Left colon (tissue), 2 donors: ENCODE results near the gene UTP18. TPM values are rescaled to one million over a fixed set of nuclear protein-coding genes. Genes with fewer than 3 reads are reported as not detected.
"Not testable (repeated sequence)": the region's sequence is repeated elsewhere in the genome, so short reads cannot be mapped to it uniquely, and the experiment has no call there.

ENCODE experiments used
- ATAC-seq: fragments of 200-7000 bp; cut with Tn5 transposase; one replicate; pipeline ENCODE4 v1.9.1; 2020; ENCODE audit warnings: mild to moderate bottlenecking, moderate library complexity
- DNase-seq, 2 donors: peaks; one replicate each; pipeline ENCODE4 v3.0.0-alpha.2; 2020
- intact Hi-C, 2 donors: fragments of 100-400 bp; cut with DNase I in 1 of 2; cut with micrococcal nuclease in 1 of 2; formaldehyde crosslinking; loops; one replicate each; pipeline versions ENCODE4 v1.11.2 to v1.14.0; 2022; cut with DNase I, micrococcal nuclease
- total RNA-seq, 2 donors: library from RNA; stranded (reverse); fragmentation: NEBNext Ultra II Directional; extraction: Animal tissue kit (Norgen Biotek cat#: 25700); gene quantifications; one replicate each; pipeline ENCODE4 v1.2.1, GENCODE V29; 2021
- donor health status: DM: no; HTN: no; CAD: no.
- donor health status: DM: yes; HTN: yes; CAD: no.

The UTP18 gene
- total RNA-seq, 2 donors from 2014 or later: 15.8 to 19.8 TPM

DNA sequence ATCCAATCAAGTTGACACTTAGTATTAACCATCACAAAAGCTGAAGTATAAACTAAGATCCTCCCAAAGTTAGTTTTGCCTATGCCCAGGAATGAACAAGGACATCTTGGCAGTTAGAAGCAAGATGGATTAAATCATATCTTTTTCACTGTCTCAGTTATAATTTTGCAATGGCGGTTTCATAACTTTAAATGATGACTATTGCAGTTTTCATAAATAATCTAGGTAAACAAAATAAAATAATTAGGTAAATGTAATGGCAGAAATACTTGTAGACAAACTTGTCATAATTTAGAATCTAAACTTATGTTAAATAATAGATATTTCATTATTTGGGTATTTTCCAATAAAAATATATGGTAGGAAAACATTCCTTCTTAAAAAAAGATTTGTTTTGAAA lies 51.7 kb downstream of the UTP18 start:
- intact Hi-C loops, DNase-seq, ATAC-seq: not testable (repeated sequence)

GRCh38 chr17:51319186-51319585 lies 58.8 kb downstream of the UTP18 start:
- DNase-seq (no peak), ATAC-seq (no peak)
- intact Hi-C loops: no loop called here

DNA sequence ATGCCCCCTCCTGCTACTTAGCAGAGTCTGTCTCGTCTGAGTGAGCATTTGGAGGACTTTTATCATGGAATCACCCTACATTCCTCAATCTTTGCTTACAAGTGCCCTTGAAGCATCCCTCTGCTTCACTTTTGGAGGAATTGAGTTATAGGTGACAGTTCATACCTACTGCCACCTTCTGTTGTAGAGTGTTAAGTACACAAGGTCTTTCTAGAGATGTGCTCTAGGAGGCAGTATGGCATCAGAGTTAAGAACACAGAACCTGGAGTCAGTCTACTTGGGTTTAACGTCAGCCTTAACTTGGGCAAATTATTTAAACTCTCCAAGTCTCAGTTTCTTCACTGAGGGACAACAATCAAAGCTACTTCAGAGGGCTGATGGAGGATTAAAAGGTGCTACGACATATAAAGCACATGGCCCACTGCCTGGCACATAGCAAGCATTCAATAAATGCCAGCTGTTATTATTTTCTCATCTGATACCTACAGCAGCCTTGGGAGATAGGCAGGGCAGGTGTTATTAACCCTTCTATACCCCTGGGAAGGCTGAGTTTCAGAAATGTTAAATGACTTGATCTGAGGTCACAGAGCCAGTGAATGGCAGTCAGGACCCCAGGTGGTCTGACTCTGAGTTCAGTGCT lies 62.2 kb downstream of the UTP18 start:
- ATAC-seq (peak; percentile 44), DNase-seq (no peak)
- intact Hi-C loops: no loop called here

DNA sequence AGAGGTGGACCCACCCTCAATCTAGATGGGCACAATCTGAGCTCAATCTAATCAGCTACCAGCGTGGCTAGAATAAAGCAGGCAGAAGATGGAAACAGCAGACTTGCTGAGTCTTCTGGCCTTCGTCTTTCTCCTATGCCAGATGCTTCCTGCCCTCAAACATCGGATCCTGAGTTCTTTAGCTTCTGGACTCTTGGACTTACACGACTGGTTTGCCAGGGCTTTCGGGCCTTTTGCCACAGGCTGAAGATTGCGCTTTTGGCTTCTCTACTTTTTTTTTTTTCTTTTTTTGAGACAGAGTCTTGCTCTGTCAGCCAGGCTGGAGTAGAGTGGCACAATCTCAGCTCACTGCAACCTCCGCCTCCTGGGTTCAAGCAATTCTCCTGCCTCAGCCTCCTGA lies 65.1 kb downstream of the UTP18 start:
- intact Hi-C loops: no loop called here
- ATAC-seq: no peak
- DNase-seq: no peak

DNA sequence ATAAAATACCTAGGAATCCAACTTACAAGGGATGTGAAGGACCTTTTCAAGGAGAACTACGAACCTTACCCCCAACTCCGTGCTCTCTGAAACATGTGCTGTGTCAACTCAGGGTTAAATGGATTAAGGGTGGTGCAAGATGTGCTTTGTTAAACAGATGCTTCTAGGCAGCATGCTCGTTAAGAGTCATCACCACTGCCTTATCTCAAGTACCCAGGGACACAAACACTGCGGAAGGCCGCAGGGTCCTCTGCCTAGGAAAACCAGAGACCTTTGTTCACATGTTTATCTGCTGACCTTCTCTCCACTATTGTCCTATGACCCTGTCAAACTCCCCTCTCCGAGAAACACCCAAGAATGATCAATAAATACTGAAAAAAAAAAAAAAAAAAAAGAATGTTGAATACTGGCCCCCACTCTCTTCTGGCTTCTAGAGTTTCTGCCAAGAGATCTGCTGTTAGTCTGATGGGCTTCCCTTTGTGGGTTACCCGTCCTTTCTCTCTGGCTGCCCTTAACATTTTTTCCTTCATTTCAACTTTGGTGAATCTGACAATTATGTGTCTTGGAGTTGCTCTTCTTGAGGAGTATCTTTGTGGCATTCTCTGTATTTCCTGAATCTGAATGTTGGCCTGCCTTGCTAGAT lies 70.6 kb downstream of the UTP18 start:
- ATAC-seq, DNase-seq, intact Hi-C loops: not testable (repeated sequence)

GRCh38 chr17:51335006-51335590 lies 74.8 kb downstream of the UTP18 start:
- DNase-seq (no peak), ATAC-seq (no peak)
- intact Hi-C loops: no loop called here

GRCh38 chr17:51335883-51336822 lies 75.8 kb downstream of the UTP18 start:
- intact Hi-C loops: no loop called here
- no peak for ATAC-seq

DNA sequence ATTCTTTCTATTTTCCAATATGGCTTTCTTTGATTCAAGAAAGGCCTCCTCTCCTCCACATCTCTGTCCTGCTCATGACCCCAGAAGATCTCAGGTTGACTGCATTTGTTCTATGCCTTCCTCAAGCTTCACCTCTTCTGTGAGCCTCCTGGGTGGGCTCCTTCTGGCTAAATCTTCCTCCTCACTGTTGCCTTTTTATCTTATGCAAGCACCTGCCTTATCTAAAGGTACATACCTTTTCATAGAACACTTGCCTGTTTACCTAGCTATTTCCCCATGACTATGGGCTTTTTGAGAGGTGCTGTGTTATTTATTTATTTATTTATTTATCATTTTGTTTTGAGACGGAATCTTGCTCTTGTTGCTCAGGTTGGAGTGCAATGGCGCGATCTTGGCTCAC lies 81.1 kb downstream of the UTP18 start:
- ATAC-seq: no peak
- intact Hi-C loops: no loop called here
- no peak for DNase-seq

More at GRCh38 chr17:51335883-51336822, 75.8 kb downstream of the UTP18 start:
- no peak for DNase-seq

- ATAC-seq (no peak), DNase-seq (no peak)
- intact Hi-C loops: no loop called here
These were observed 81.9 kb downstream of the UTP18 start for GRCh38 chr17:51342257-51342656.

DNA sequence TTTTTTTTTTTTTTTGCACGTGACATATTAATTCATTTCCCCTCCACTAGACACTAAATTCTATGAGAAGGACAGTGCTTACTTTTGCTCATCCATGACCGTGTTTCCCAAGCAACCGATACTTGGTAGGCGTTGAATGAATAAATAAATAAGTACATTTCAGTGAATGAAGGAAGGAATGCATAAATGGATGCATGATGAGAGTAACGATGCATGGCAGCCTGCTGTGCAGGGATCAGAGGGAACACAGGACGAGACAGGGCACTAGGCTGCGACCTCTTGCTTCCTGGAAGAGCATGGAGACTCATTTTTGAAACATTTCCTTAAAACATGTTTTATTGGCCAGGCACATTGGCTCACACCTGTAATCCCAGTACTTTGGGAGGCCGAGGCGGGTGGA lies 84.2 kb downstream of the UTP18 start:
- DNase-seq: no peak
- ATAC-seq: no peak
- intact Hi-C loops: no loop called here

DNA sequence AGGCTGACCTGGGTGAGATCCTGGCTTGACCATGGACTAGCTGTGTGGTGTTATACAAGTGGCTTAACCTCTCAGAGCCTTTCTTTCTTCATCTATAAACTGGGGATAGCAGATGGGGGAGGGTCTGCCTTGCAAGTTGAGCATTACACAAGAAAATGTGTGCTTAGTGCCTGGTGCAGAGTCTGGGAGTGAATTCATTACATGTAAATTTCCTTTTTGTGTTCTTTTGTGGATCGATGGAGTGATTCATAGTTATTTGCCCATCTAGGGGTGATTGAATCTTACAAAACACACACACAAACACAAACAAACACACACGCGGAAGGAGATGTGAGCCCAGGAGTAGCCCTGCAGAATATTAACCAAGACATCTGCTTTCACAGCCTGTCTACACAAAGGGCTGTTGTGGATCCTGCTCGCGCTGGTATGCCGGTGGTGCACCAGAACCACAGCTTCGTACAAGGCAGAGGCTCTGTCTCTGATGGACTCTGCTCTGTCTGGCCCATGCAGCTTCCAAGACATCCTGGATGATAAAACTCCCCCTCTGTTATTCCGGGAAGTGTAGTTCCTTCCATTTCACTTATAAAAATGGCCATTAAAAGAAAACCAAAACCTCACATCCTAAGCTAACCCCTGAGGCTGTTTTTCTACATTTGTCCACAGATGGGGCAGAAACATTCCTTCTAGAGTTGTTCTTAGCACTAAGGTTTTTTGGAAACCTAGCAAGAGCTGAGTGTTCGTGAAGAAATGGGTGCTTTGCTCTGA lies 86.1 kb downstream of the UTP18 start:
- no peak for ATAC-seq
- intact Hi-C loops: no loop called here
- DNase-seq: no peak

Other genes with a start within 250 kb of the UTP18 start
- gene SPAG9, start 139.7 kb upstream of the UTP18 start, total RNA-seq: 10 to 100 TPM; 61.9 to 84.6 TPM
- gene NME1, start 107.0 kb upstream of the UTP18 start, total RNA-seq: 10 to 100 TPM; 25.9 to 43.9 TPM
- gene NME2, start 94.1 kb upstream of the UTP18 start, total RNA-seq: 100 to 1,000 TPM; 345 to 403 TPM
- gene MBTD1, start 497 bp upstream of the UTP18 start, total RNA-seq: 10 to 100 TPM; 13.1 to 14.8 TPM